Tibial nerve (tissue), 4 donors: ENCODE data around the gene KCNMA1. TPM values are rescaled to one million over a fixed set of nuclear protein-coding genes. Genes with fewer than 3 reads are reported as not detected.

Experiments
- DNase-seq, 2 donors: peaks; one replicate each; pipeline ENCODE4 v3.0.0-alpha.2; 2019; ENCODE audit warnings: low spot score in 2 of 2
- H3K27ac ChIP-seq, 4 donors: fragments of 200-600 bp; sonication (generic) in 3 of 4; one replicate each; pipeline ENCODE4 v1.5.1; 2017 to 2019; ENCODE audit warnings: mild to moderate bottlenecking in 1 of 4
- H3K27me3 ChIP-seq, 2 donors: fragments of 200-600 bp; sonication (generic) in 1 of 2; one replicate each; pipeline versions ENCODE4 v1.5.1 to v1.6.0; 2017 to 2019
- H3K36me3 ChIP-seq, 3 donors: fragments of 200-600 bp; sonication (generic); one replicate each; pipeline ENCODE4 v1.5.1; 2018 to 2019
- H3K4me1 ChIP-seq, 4 donors: fragments of 200-600 bp; sonication (generic) in 3 of 4; one replicate each; pipeline ENCODE4 v1.5.1; 2017 to 2019
- H3K4me3 ChIP-seq, 4 donors: fragments of 200-600 bp; sonication (generic) in 3 of 4; one replicate each; pipeline ENCODE4 v1.5.1; 2017 to 2019; ENCODE audit warnings: mild to moderate bottlenecking in 1 of 4, moderate library complexity in 1 of 4
- H3K9me3 ChIP-seq, 4 donors: fragments of 200-600 bp; sonication (generic) in 3 of 4; one replicate each; pipeline ENCODE4 v1.5.1; 2017 to 2019
- EP300 ChIP-seq, 2 donors: sonication (generic); formaldehyde crosslinking; IDR thresholded peaks; one replicate each; pipeline ENCODE4 v1.6.1; 2017; ENCODE audit warnings: antibody characterized with exemption in 2 of 2, mild to moderate bottlenecking in 1 of 2
- POLR2A ChIP-seq, 2 donors: fragments of 450-650 bp; IDR thresholded peaks; one replicate each; pipeline ENCODE4 v1.6.1; 2017; ENCODE audit warnings: antibody characterized with exemption in 2 of 2, mild to moderate bottlenecking in 2 of 2, moderate library complexity in 2 of 2
- WGBS, 2 donors: methylation state at CpG; one replicate each; pipeline ENCODE4 v1.1.5; 2018; 5-methylcytosine and 5-hydroxymethylcytosine counted together
- total RNA-seq, 4 donors: library from RNA; depleted of rRNA; stranded (reverse); fragments of >200 nt; gene quantifications; one replicate each; pipeline ENCODE4 v1.1.0, GENCODE V29; 2016
- TF ChIP-seq, protein P1 (sequence below), 5 experiments: fragments of 200-600 bp in 3 of 5; fragments of 450-650 bp in 2 of 5; sonication (generic) in 3 of 5; IDR thresholded peaks; one replicate each; pipeline ENCODE4 v1.5.1; 2016 to 2019; ENCODE audit warnings: antibody characterized with exemption in 5 of 5, mild to moderate bottlenecking in 3 of 5, moderate library complexity in 2 of 5

Gene KCNMA1
- total RNA-seq, 4 donors from 2014 or later, result 10.2 to 19.9 (median 13.7) TPM

DNA sequence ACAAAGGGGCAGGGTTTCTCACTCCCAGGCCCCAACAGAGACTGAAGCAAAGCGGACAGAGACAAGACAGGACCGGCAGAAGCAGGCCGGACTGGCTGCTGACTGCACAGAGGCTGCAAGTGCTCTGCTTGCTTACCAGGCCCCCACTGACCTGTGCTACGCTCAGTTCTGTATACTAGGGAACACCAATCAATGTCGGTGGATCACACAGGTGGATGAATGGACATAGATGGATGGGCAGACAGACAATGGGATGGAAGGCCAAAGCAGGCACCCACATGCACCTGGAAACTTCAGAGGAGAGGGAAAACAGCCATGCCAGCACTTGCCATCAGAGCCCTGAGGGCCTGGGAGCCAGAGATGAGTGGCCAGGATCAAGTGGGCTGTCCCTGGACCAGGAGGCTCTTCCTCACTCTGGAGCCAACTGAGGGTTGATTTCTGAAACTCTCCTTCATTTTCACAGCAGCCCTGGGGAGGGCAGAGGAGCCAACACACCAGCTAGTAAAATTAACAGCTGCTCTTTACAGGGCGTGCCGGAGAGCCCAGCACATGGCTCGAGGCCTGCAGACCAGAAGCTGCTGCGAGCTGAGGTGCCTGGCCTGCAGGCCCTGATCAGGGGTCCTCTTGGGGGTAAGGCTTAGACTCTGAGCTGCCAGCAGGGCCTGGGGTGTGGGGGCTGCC lies 243.6 kb downstream of the KCNMA1 start:
- H3K4me1 ChIP-seq, result peaks cover 0 to 19% (median 5%) of the 10 kb centered on the region in 4 donors
- H3K27ac ChIP-seq, result no peak overlapping the region
- no peak for DNase-seq

DNA sequence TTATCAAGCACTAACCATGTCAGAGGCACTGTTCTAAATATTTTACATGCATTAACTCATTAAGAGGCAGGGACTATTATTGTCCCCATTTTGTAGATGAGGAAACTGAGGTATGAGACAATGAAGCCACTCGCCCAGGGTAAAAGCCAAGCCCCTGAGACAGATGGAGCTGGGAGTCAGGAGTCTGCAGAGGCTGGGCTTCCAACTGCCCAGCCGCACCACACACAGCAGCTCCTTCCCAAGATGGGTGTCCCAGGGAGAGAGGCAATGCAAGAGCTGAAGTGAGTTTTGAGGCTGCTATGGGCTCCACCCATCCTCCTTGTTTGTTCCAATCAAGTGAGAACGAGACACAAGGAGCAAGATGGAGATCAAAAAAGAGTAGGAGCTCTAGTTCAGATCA lies 244.2 kb downstream of the KCNMA1 start:
- Histone ChIP-seq H3K27ac (no peak overlapping the region), H3K27me3 (no peaks in the 10 kb centered on the region), H3K36me3 (no peaks in the 10 kb centered on the region), H3K9me3 (no peaks in the 10 kb centered on the region), H3K4me3 (no peak overlapping the region), H3K4me1 (peaks cover 0 to 19% (median 5%) of the 10 kb centered on the region in 4 donors)
- whole genome bisulfite sequencing, 2 donors, result 85 to 89% methylated on average over 3 of the region's 3 CpGs
- DNase-seq, result no peak
- no peak for TF ChIP-seq POLR2A (IDR thresholded peaks at IDR 0.05)
- TF ChIP-seq, protein P1, sequence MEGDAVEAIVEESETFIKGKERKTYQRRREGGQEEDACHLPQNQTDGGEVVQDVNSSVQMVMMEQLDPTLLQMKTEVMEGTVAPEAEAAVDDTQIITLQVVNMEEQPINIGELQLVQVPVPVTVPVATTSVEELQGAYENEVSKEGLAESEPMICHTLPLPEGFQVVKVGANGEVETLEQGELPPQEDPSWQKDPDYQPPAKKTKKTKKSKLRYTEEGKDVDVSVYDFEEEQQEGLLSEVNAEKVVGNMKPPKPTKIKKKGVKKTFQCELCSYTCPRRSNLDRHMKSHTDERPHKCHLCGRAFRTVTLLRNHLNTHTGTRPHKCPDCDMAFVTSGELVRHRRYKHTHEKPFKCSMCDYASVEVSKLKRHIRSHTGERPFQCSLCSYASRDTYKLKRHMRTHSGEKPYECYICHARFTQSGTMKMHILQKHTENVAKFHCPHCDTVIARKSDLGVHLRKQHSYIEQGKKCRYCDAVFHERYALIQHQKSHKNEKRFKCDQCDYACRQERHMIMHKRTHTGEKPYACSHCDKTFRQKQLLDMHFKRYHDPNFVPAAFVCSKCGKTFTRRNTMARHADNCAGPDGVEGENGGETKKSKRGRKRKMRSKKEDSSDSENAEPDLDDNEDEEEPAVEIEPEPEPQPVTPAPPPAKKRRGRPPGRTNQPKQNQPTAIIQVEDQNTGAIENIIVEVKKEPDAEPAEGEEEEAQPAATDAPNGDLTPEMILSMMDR (IDR thresholded peaks at IDR 0.05), result no peak
- TF ChIP-seq EP300 (IDR thresholded peaks at IDR 0.05), result no peak

More for the DNA sequence above, 243.6 kb downstream of the KCNMA1 start:
- Histone ChIP-seq H3K9me3 (no peaks in the 10 kb centered on the region), H3K27me3 (no peaks in the 10 kb centered on the region), H3K36me3 (no peaks in the 10 kb centered on the region), H3K4me3 (no peak overlapping the region)
- no peak for TF ChIP-seq EP300 (IDR thresholded peaks at IDR 0.05)
- WGBS, 2 donors, result 81 to 89% methylated on average over 5 to 9 of the region's 9 CpGs

DNA sequence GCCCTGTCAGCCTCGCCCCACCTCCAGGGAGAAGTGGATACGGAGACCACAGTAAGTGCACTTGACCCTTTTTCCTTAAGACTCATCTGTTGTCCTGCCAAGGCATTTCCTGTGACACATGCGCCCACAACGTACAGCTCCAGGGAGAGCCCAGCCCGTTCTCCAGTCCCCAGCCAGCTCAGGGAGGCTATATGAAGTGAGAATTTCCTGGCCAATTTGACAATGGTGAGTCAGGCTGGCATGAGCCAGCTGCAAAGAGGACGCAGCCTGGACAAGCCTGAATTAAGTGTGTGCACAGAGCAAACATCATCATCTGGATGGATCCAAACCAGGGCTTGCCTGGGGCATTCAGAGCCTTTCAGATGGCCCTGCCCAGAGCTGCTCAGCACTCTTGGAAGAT lies 244.8 kb downstream of the KCNMA1 start:
- TF ChIP-seq EP300 (IDR thresholded peaks at IDR 0.05), result no peak
- no peak for TF ChIP-seq POLR2A (IDR thresholded peaks at IDR 0.05)
- TF ChIP-seq, protein P1 (IDR thresholded peaks at IDR 0.05), result no peak
- H3K9me3 ChIP-seq, result no peaks in the 10 kb centered on the region
- H3K27ac ChIP-seq, result no peak overlapping the region
- no peaks in the 10 kb centered on the region for H3K27me3 ChIP-seq
- H3K36me3 ChIP-seq, result no peaks in the 10 kb centered on the region
- DNase-seq, result no peak
- 56 to 66% methylated on average over 6 of the region's 6 CpGs for WGBS, 2 donors
- peaks cover 0 to 19% (median 5%) of the 10 kb centered on the region in 4 donors for H3K4me1 ChIP-seq
- H3K4me3 ChIP-seq, result no peak overlapping the region

DNA sequence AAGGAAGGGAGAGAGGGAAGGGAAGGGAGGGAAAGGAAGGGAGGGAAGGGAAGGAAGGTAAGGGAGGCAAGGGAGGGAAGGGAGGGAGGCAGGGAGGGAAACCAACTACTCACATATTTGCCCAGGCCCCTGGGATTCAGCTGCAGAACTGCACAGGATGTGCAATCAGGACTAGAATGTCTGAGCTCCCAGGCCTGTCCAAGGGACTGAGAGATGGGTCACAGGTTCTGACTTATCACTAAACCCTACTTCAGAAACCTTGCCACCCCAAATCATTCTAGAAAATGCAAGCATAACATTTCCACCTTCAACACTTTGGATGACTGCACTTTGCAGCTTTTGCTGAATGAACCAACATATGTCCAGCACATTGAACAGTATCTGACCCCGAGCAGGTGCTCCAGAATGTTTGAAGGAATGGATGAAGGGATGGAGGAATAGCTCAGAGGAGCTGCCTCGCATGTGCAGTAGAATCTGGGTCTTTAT lies 245.3 kb downstream of the KCNMA1 start:
- WGBS, 2 donors, result 69 to 83% methylated on average over 2 of the region's 2 CpGs
- Histone ChIP-seq H3K27ac (no peak overlapping the region), H3K4me3 (no peak overlapping the region), H3K9me3 (no peaks in the 10 kb centered on the region), H3K4me1 (peaks cover 0 to 19% (median 5%) of the 10 kb centered on the region in 4 donors), H3K27me3 (no peaks in the 10 kb centered on the region), H3K36me3 (no peaks in the 10 kb centered on the region)
- TF ChIP-seq, protein P1 (IDR thresholded peaks at IDR 0.05), result no peak
- TF ChIP-seq EP300 (IDR thresholded peaks at IDR 0.05), result no peak
- TF ChIP-seq POLR2A (IDR thresholded peaks at IDR 0.05), result no peak
- DNase-seq, result no peak

DNA sequence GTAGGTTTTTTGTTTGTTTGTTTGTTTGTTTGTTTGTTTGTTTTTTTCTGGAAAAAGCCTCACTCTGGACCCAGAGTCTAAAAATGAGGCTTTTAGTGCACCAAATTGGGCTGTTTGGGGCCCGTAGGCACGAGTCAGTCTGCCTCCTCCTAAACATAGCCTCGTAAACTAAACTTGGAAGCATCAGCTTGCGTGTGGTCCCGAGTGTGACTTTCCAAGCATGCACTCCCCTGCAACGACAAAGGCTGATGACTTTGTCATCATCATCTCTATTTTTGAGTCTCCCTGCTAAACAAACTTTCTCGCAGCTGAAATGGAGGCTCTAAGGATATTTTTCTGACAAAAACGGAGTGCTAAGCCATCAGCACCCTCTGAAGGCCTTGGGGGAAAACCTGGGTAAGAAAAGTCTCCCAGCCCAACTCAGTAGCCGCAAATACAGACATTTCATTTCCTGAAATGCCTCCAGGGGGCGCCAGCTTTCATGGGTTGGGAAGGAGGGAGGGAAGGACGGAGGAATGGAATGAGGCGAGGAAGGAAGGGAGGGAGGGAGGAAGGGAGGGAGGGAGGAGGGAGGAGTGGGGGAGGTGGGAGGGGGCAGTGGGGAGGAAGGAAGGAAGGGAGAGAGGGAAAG lies 245.9 kb downstream of the KCNMA1 start:
- Histone ChIP-seq H3K4me1 (peaks cover 0 to 24% (median 5%) of the 10 kb centered on the region in 4 donors), H3K9me3 (no peaks in the 10 kb centered on the region), H3K27me3 (no peaks in the 10 kb centered on the region), H3K36me3 (no peaks in the 10 kb centered on the region), H3K27ac (peak overlapping the region in 1 of 4 donors; percentile 56), H3K4me3 (no peak overlapping the region)
- no peak for TF ChIP-seq EP300 (IDR thresholded peaks at IDR 0.05)
- TF ChIP-seq, protein P1 (IDR thresholded peaks at IDR 0.05), result peak; percentile 52 to 64 (median 54)
- peak; percentile 74 to 89 for DNase-seq
- WGBS, 2 donors, result 7 to 11% methylated on average over 12 of the region's 12 CpGs
